DOHH2 (cell line): ENCODE measurements around the gene ABHD12.

Experiments
- H3F3A ChIP-seq: fragments of 200-600 bp; sonication (generic), shearing (Covaris generic); 2 replicates; pipeline ENCODE4 v1.6.0; 2016; ENCODE audit warnings: antibody characterized with exemption, mild to moderate bottlenecking; ENCODE audit not compliant: control insufficient read depth, insufficient read depth
- H3K27ac ChIP-seq: fragments of 200-600 bp; sonication (generic); 2 replicates; pipeline ENCODE4 v1.5.1; 2014; ENCODE audit warnings: low read depth, mild to moderate bottlenecking, low read length, moderate library complexity
- H3K27me3 ChIP-seq: fragments of 200-600 bp; sonication (generic); 2 replicates; pipeline ENCODE4 v1.6.1; 2014; ENCODE audit warnings: mild to moderate bottlenecking, low read length, mixed read lengths; ENCODE audit not compliant: control insufficient read depth
- H3K36me3 ChIP-seq: fragments of 200-600 bp; sonication (generic); 2 replicates; pipeline ENCODE4 v1.6.1; 2014; ENCODE audit warnings: mild to moderate bottlenecking, low read length, moderate library complexity, mixed read lengths; ENCODE audit not compliant: control insufficient read depth
- H3K4me1 ChIP-seq: fragments of 200-600 bp; sonication (generic); 2 replicates; pipeline ENCODE4 v1.6.1; 2014; ENCODE audit warnings: mild to moderate bottlenecking, low read length, mixed read lengths; ENCODE audit not compliant: control insufficient read depth
- H3K4me2 ChIP-seq: fragments of 200-600 bp; sonication (generic); 2 replicates; pipeline ENCODE4 v1.6.0; 2014; ENCODE audit warnings: mild to moderate bottlenecking, low read length, moderate library complexity
- H3K4me3 ChIP-seq: fragments of 200-600 bp; sonication (generic); 2 replicates; pipeline ENCODE4 v1.5.1; 2014; ENCODE audit warnings: mild to moderate bottlenecking, low read length, mixed read lengths
- H3K79me2 ChIP-seq: fragments of 200-600 bp; sonication (generic); 2 replicates; pipeline ENCODE4 v1.6.1; 2014; ENCODE audit warnings: mild to moderate bottlenecking, low read length, mixed read lengths; ENCODE audit not compliant: control insufficient read depth
- H3K9me2 ChIP-seq: fragments of 200-600 bp; sonication (generic); replicated peaks from 2 replicates; pipeline ENCODE4 v1.6.1; 2014; ENCODE audit warnings: mild to moderate bottlenecking, low read length, mixed read lengths; ENCODE audit not compliant: control insufficient read depth
- H3K9me3 ChIP-seq: fragments of 200-600 bp; sonication (generic); 2 replicates; pipeline ENCODE4 v1.6.1; 2014; ENCODE audit warnings: antibody characterized with exemption, low read length, mixed read lengths; ENCODE audit not compliant: control insufficient read depth, insufficient read depth
- H4K20me1 ChIP-seq: fragments of 200-600 bp; sonication (generic); 2 replicates; pipeline ENCODE4 v1.6.0; 2014; ENCODE audit warnings: low read depth, mild to moderate bottlenecking, antibody characterized with exemption, low read length, moderate library complexity; ENCODE audit not compliant: control insufficient read depth, insufficient read depth
- CTCF ChIP-seq: fragments of 200-600 bp; sonication (generic); IDR thresholded peaks from one replicate; pipeline ENCODE4 v1.5.1; 2014; ENCODE audit warnings: antibody characterized with exemption, mild to moderate bottlenecking, low read depth, low read length; ENCODE audit not compliant: poor library complexity, severe bottlenecking
- EZH2phosphoT487 ChIP-seq: fragments of 200-600 bp; sonication (generic); IDR thresholded peaks from 2 replicates; pipeline ENCODE4 v1.6.1; 2017; ENCODE audit warnings: borderline replicate concordance, mild to moderate bottlenecking, antibody characterized with exemption, low read length, moderate library complexity, mixed read lengths

The ABHD12 gene

GRCh38 chr20:25296094-25297093 lies 94.2 kb downstream of the ABHD12 start:
- H3K9me2 ChIP-seq = no peaks in the 10 kb centered on the region
- no peaks in the 10 kb centered on the region for H3K9me3 ChIP-seq
- H3K36me3 ChIP-seq = peaks cover 4% of the 10 kb centered on the region
- H3K4me3 ChIP-seq = no peak overlapping the region
- H3K27me3 ChIP-seq = no peaks in the 10 kb centered on the region
- H3F3A ChIP-seq = no peaks in the 10 kb centered on the region; the same call in 1 of the 2 replicates
- no peak overlapping the region for H3K27ac ChIP-seq
- H3K4me2 ChIP-seq = no peak overlapping the region
- TF ChIP-seq CTCF (peak; percentile 73), EZH2phosphoT487 (no peak)
- H3K4me1 ChIP-seq = peaks cover 8% of the 10 kb centered on the region
- no peaks in the 10 kb centered on the region; the same call in 1 of the 2 replicates for H4K20me1 ChIP-seq
- H3K79me2 ChIP-seq = no peaks in the 10 kb centered on the region

GRCh38 chr20:25295386-25296093 lies 95.1 kb downstream of the ABHD12 start:
- TF ChIP-seq EZH2phosphoT487 (no peak), CTCF (no peak)
- no peaks in the 10 kb centered on the region for H3K79me2 ChIP-seq
- H3K9me2 ChIP-seq = no peaks in the 10 kb centered on the region
- H3K36me3 ChIP-seq = peaks cover 4% of the 10 kb centered on the region
- no peaks in the 10 kb centered on the region; the same call in 1 of the 2 replicates for H3F3A ChIP-seq
- peaks cover 8% of the 10 kb centered on the region for H3K4me1 ChIP-seq
- H3K4me3 ChIP-seq = no peak overlapping the region
- H3K27ac ChIP-seq = no peak overlapping the region
- no peaks in the 10 kb centered on the region for H3K27me3 ChIP-seq
- H3K4me2 ChIP-seq = no peak overlapping the region
- H3K9me3 ChIP-seq = no peaks in the 10 kb centered on the region
- H4K20me1 ChIP-seq = no peaks in the 10 kb centered on the region; the same call in 1 of the 2 replicates

GRCh38 chr20:25294459-25295385 lies 95.9 kb downstream of the ABHD12 start:
- Histone ChIP-seq H3K9me3 (no peaks in the 10 kb centered on the region), H3F3A (no peaks in the 10 kb centered on the region; the same call in 1 of the 2 replicates), H3K27me3 (no peaks in the 10 kb centered on the region), H4K20me1 (no peaks in the 10 kb centered on the region; the same call in 1 of the 2 replicates), H3K9me2 (no peaks in the 10 kb centered on the region), H3K4me1 (peaks cover 8% of the 10 kb centered on the region), H3K79me2 (no peaks in the 10 kb centered on the region), H3K27ac (no peak overlapping the region), H3K4me3 (no peak overlapping the region), H3K4me2 (no peak overlapping the region), H3K36me3 (peaks cover 4% of the 10 kb centered on the region)
- TF ChIP-seq CTCF (peak; percentile 100), EZH2phosphoT487 (no peak)
